Loucy (cell line): ENCODE results near the gene GNAI1.

Experiments
- H2AFZ ChIP-seq: fragments of 200-600 bp; sonication (generic); 2 replicates; pipeline ENCODE4 v1.6.0; 2016; ENCODE audit warnings: antibody characterized with exemption, mild to moderate bottlenecking, low read length, moderate library complexity
- H3F3A ChIP-seq: fragments of 200-600 bp; 2 replicates; pipeline ENCODE4 v1.6.0; 2016; ENCODE audit warnings: antibody characterized with exemption, low read depth, mild to moderate bottlenecking
- H3K27me3 ChIP-seq: fragments of 200-600 bp; sonication (generic); 2 replicates; pipeline ENCODE4 v1.6.1; 2014; ENCODE audit warnings: low read length, mild to moderate bottlenecking; ENCODE audit not compliant: insufficient read depth, poor library complexity, severe bottlenecking
- H3K36me3 ChIP-seq: fragments of 200-600 bp; sonication (generic); 2 replicates; pipeline ENCODE4 v1.6.1; 2016; ENCODE audit warnings: low read length; ENCODE audit not compliant: insufficient read depth
- H3K4me1 ChIP-seq: fragments of 200-600 bp; sonication (generic); 2 replicates; pipeline ENCODE4 v1.5.1; 2014; ENCODE audit warnings: low read length, mild to moderate bottlenecking; ENCODE audit not compliant: insufficient read depth, poor library complexity, severe bottlenecking
- H3K4me2 ChIP-seq: fragments of 200-600 bp; sonication (generic); 2 replicates; pipeline ENCODE4 v1.6.0; 2014; ENCODE audit warnings: antibody characterized with exemption, low read length, low read depth, mild to moderate bottlenecking; ENCODE audit not compliant: poor library complexity, severe bottlenecking
- H3K4me3 ChIP-seq: fragments of 200-600 bp; sonication (generic); 2 replicates; pipeline ENCODE4 v1.5.1; 2014; ENCODE audit warnings: low read length, mild to moderate bottlenecking, mixed read lengths; ENCODE audit not compliant: poor library complexity, severe bottlenecking
- H3K79me2 ChIP-seq: fragments of 200-600 bp; sonication (generic); 2 replicates; pipeline ENCODE4 v1.6.1; 2014; ENCODE audit warnings: low read length; ENCODE audit not compliant: insufficient read depth
- H3K9ac ChIP-seq: fragments of 200-600 bp; sonication (generic); 2 replicates; pipeline ENCODE4 v1.6.0; 2014; ENCODE audit warnings: mild to moderate bottlenecking, low read depth, low read length, moderate library complexity; ENCODE audit not compliant: poor library complexity, severe bottlenecking
- H3K9me2 ChIP-seq: fragments of 200-600 bp; sonication (generic); replicated peaks from 2 replicates; pipeline ENCODE4 v1.6.1; 2016; ENCODE audit warnings: low read depth, low read length, mixed read lengths
- H3K9me3 ChIP-seq: fragments of 200-600 bp; sonication (generic); 2 replicates; pipeline ENCODE4 v1.6.1; 2014; ENCODE audit warnings: mild to moderate bottlenecking, antibody characterized with exemption, low read length, low read depth; ENCODE audit not compliant: insufficient read depth
- H4K20me1 ChIP-seq: fragments of 200-600 bp; sonication (generic); 2 replicates; pipeline ENCODE4 v1.6.0; 2014; ENCODE audit warnings: antibody characterized with exemption, low read length, mild to moderate bottlenecking; ENCODE audit not compliant: insufficient read depth, poor library complexity, severe bottlenecking
- CTCF ChIP-seq: fragments of 200-600 bp; sonication (generic); conservative IDR thresholded peaks from 2 replicates; pipeline ENCODE4 v1.5.1; 2014; ENCODE audit warnings: mild to moderate bottlenecking, antibody characterized with exemption, low read length
- EZH2phosphoT487 ChIP-seq: fragments of 200-600 bp; IDR thresholded peaks from 2 replicates; pipeline ENCODE4 v1.6.1; 2018; ENCODE audit warnings: antibody characterized with exemption, mild to moderate bottlenecking, moderate library complexity, borderline replicate concordance

The GNAI1 gene

GRCh38 chr7:80224415-80224814 lies 89.8 kb downstream of the GNAI1 start:
- no peak overlapping the region for H3K4me3 ChIP-seq
- H3K4me2 ChIP-seq, result no peak overlapping the region
- no peaks in the 10 kb centered on the region for H4K20me1 ChIP-seq
- no peaks in the 10 kb centered on the region for H3K27me3 ChIP-seq
- H3F3A ChIP-seq, result no peaks in the 10 kb centered on the region
- H3K9ac ChIP-seq, result no peak overlapping the region
- no peaks in the 10 kb centered on the region for H3K36me3 ChIP-seq
- TF ChIP-seq CTCF, result no peak
- no peak for TF ChIP-seq EZH2phosphoT487
- H3K9me2 ChIP-seq, result no peaks in the 10 kb centered on the region
- H2AFZ ChIP-seq, result no peak overlapping the region; the same call in 1 of the 2 replicates
- H3K4me1 ChIP-seq, result peaks cover 11% of the 10 kb centered on the region
- no peaks in the 10 kb centered on the region for H3K79me2 ChIP-seq
- no peaks in the 10 kb centered on the region for H3K9me3 ChIP-seq

- Histone ChIP-seq H3K9ac (no peak overlapping the region), H3K4me2 (no peak overlapping the region), H2AFZ (no peak overlapping the region), H4K20me1 (no peaks in the 10 kb centered on the region), H3K9me3 (no peaks in the 10 kb centered on the region), H3K9me2 (no peaks in the 10 kb centered on the region), H3K79me2 (no peaks in the 10 kb centered on the region), H3K4me1 (peaks cover 16% of the 10 kb centered on the region), H3K27me3 (no peaks in the 10 kb centered on the region), H3K36me3 (no peaks in the 10 kb centered on the region), H3F3A (no peaks in the 10 kb centered on the region), H3K4me3 (no peak overlapping the region)
- TF ChIP-seq EZH2phosphoT487 (no peak), CTCF (no peak)
These were observed 90.7 kb downstream of the GNAI1 start for GRCh38 chr7:80225361-80225760.

DNA sequence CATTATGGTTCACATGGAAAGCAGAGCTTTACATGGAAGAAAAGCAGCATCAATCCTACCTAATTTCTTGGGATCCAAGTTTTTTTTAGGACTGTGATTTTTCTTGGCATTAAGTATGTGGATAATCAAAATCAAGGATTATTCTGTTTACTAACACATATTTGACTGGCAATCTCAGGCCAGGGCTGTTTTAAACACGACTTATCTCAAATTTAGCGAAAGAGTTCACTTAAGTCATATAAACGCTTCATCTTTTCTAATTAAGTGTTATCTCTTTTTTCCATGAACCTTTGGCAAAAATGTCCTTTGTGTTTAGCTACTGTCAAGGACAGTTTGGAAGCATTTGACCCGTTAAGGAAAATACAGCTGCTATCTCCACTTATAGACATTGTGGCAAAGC lies 92.0 kb downstream of the GNAI1 start:
- Histone ChIP-seq H3K4me3 (no peak overlapping the region), H3F3A (no peaks in the 10 kb centered on the region), H3K9ac (no peak overlapping the region), H3K9me2 (no peaks in the 10 kb centered on the region), H3K4me1 (peaks cover 20% of the 10 kb centered on the region), H2AFZ (no peak overlapping the region), H3K36me3 (no peaks in the 10 kb centered on the region), H3K9me3 (no peaks in the 10 kb centered on the region), H3K79me2 (no peaks in the 10 kb centered on the region), H4K20me1 (no peaks in the 10 kb centered on the region), H3K4me2 (no peak overlapping the region), H3K27me3 (no peaks in the 10 kb centered on the region)
- TF ChIP-seq CTCF (no peak), EZH2phosphoT487 (no peak)
